Stimulated activated CD8-positive, alpha-beta memory T cell treated with anti-CD3 and anti-CD28 coated beads, Interleukin-2, amount 100 ng/mL, for 1 hour (primary cell): ENCODE data around the gene ZNF653.

Experiments
- DNase-seq, 2 donors: peaks; one replicate each; pipeline ENCODE4 v3.0.0-alpha.2; 2020; ENCODE audit warnings: low read depth in 2 of 2

Gene ZNF653

GRCh38 chr19:11513946-11514345 lies 8.3 kb upstream of the ZNF653 start:
- DNase-seq: no peak

- DNase-seq: no peak
Observed at GRCh38 chr19:11510444-11510843, 4.8 kb upstream of the ZNF653 start.

GRCh38 chr19:11507370-11508078 lies 1.9 kb upstream of the ZNF653 start:
- no peak for DNase-seq

- no peak for DNase-seq
Observed at GRCh38 chr19:11506967-11507366, 1.3 kb upstream of the ZNF653 start.

- no peak for DNase-seq
Observed at GRCh38 chr19:11506101-11506555, 489 bp upstream of the ZNF653 start.

GRCh38 chr19:11505032-11505503 lies 571 bp downstream of the ZNF653 start:
- peak; percentile 83 to 92 for DNase-seq

GRCh38 chr19:11504502-11505031 lies 1.1 kb downstream of the ZNF653 start:
- DNase-seq: no peak

- no peak for DNase-seq
Observed at GRCh38 chr19:11499890-11500420, 5.7 kb downstream of the ZNF653 start.

GRCh38 chr19:11499220-11499726 lies 6.4 kb downstream of the ZNF653 start:
- no peak for DNase-seq

GRCh38 chr19:11496391-11497163 lies 9.1 kb downstream of the ZNF653 start:
- DNase-seq: peak; percentile 20 to 45

- DNase-seq: no peak
Observed at GRCh38 chr19:11495885-11496284, 9.8 kb downstream of the ZNF653 start.

- no peak for DNase-seq
Observed at GRCh38 chr19:11495481-11495880, 10.2 kb downstream of the ZNF653 start.

GRCh38 chr19:11494634-11495285 lies 10.9 kb downstream of the ZNF653 start:
- DNase-seq: no peak

GRCh38 chr19:11489378-11489777 lies 16.3 kb downstream of the ZNF653 start:
- DNase-seq: no peak

GRCh38 chr19:11486661-11487503 lies 18.8 kb downstream of the ZNF653 start:
- no peak for DNase-seq

- no peak for DNase-seq
Observed at GRCh38 chr19:11485245-11485837, 20.3 kb downstream of the ZNF653 start.

GRCh38 chr19:11483366-11484111 lies 22.1 kb downstream of the ZNF653 start:
- DNase-seq: no peak

GRCh38 chr19:11482384-11483050 lies 23.1 kb downstream of the ZNF653 start:
- DNase-seq: peak; percentile 48 to 74
